ENCODE data around the gene POLD1. TPM values are rescaled to one million over a fixed set of nuclear protein-coding genes. Genes with fewer than 3 reads are reported as not detected.

The POLD1 gene
- polyA plus RNA-seq, 1 experiment, result 5.1 TPM

- Histone ChIP-seq H3K27ac (ENCODE audit: low read depth, low read length) (no peak overlapping the region), H3K27me3 (ENCODE audit: control insufficient read depth, insufficient read depth, low read length) (peaks cover 11% of the 10 kb centered on the region), H3K4me3 (ENCODE audit: low read depth, low read length) (no peak overlapping the region), H3K9me3 (ENCODE audit: control insufficient read depth, insufficient read depth, low read length) (no peaks in the 10 kb centered on the region; the same call in 1 of the 2 replicates)
- no peak for TF ChIP-seq CTCF (IDR thresholded peaks at IDR 0.05; ENCODE audit: low read depth, low read length)
- CTCF ChIA-PET, result interaction anchor here (0.5 kb wide), 1 partner anchor 102 kb away, joined by 3 read pairs; no protein-coding TSS in a partner anchor
- no peak for DNase-seq (ENCODE audit: low read depth, low spot score)
- POLR2A ChIA-PET, result no interaction called here
Observed at GRCh38 chr19:50459067-50459456, 74.9 kb downstream of the POLD1 start.

- CTCF ChIA-PET, result interaction anchor here (1.6 to 2.3 kb wide), 2 partner anchors 15 to 102 kb away, joined by 4 to 22 read pairs; no protein-coding TSS in a partner anchor
- DNase-seq (ENCODE audit: low read depth, low spot score), result no peak
- TF ChIP-seq CTCF (IDR thresholded peaks at IDR 0.05; ENCODE audit: low read depth, low read length), result no peak
- Histone ChIP-seq H3K27ac (ENCODE audit: low read depth, low read length) (no peak overlapping the region), H3K27me3 (ENCODE audit: control insufficient read depth, insufficient read depth, low read length) (peaks cover 11% of the 10 kb centered on the region), H3K4me3 (ENCODE audit: low read depth, low read length) (no peak overlapping the region), H3K9me3 (ENCODE audit: control insufficient read depth, insufficient read depth, low read length) (no peaks in the 10 kb centered on the region; the same call in 1 of the 2 replicates)
- POLR2A ChIA-PET, result no interaction called here
Observed at GRCh38 chr19:50459638-50460037, 75.5 kb downstream of the POLD1 start.

GRCh38 chr19:50460161-50460765 lies 76.1 kb downstream of the POLD1 start:
- ChIA-PET CTCF (interaction anchor here (0.6 to 2.3 kb wide), 6 partner anchors 14 to 1292 kb away, joined by 3 to 22 read pairs (median 4); no protein-coding TSS in a partner anchor), POLR2A (no interaction called here)
- Histone ChIP-seq H3K4me3 (ENCODE audit: low read depth, low read length) (no peak overlapping the region), H3K9me3 (ENCODE audit: control insufficient read depth, insufficient read depth, low read length) (no peaks in the 10 kb centered on the region; the same call in 1 of the 2 replicates), H3K27me3 (ENCODE audit: control insufficient read depth, insufficient read depth, low read length) (peaks cover 11% of the 10 kb centered on the region), H3K27ac (ENCODE audit: low read depth, low read length) (no peak overlapping the region)
- DNase-seq (ENCODE audit: low read depth, low spot score), result no peak
- TF ChIP-seq CTCF (IDR thresholded peaks at IDR 0.05; ENCODE audit: low read depth, low read length), result no peak

GRCh38 chr19:50461066-50461875 lies 77.1 kb downstream of the POLD1 start:
- no peaks in the 10 kb centered on the region; the same call in 1 of the 2 replicates for H3K9me3 ChIP-seq (ENCODE audit: control insufficient read depth, insufficient read depth, low read length)
- no peak overlapping the region for H3K27ac ChIP-seq (ENCODE audit: low read depth, low read length)
- H3K4me3 ChIP-seq (ENCODE audit: low read depth, low read length), result no peak overlapping the region
- ChIA-PET POLR2A (interaction anchor here (0.7 kb wide), 1 partner anchor 18 kb away, joined by 4 read pairs; no protein-coding TSS in a partner anchor), CTCF (interaction anchor here (0.9 to 2.3 kb wide), 5 partner anchors 13 to 104 kb away, joined by 3 to 22 read pairs (median 4); no protein-coding TSS in a partner anchor)
- peaks cover 11% of the 10 kb centered on the region for H3K27me3 ChIP-seq (ENCODE audit: control insufficient read depth, insufficient read depth, low read length)
- peak; percentile 91 for TF ChIP-seq CTCF (IDR thresholded peaks at IDR 0.05; ENCODE audit: low read depth, low read length)
- DNase-seq (ENCODE audit: low read depth, low spot score), result peak; percentile 29

Measured in AG04450 (cell line).